Muscle layer of duodenum (tissue), 2 donors: Measurements from ENCODE around the gene CFAP73.
"Not testable (repeated sequence)": the region's sequence is repeated elsewhere in the genome, so short reads cannot be mapped to it uniquely, and the experiment has no call there.

Experiments
- H3K27ac ChIP-seq: one replicate; pipeline ENCODE4 v1.7.0; 2013; ENCODE audit warnings: mild to moderate bottlenecking, low read length
- H3K27me3 ChIP-seq: one replicate; pipeline ENCODE4 v1.7.0; 2013; ENCODE audit warnings: low read depth, mild to moderate bottlenecking, control low read depth, low read length
- H3K36me3 ChIP-seq, 2 donors: one replicate each; pipeline ENCODE4 v1.7.0; 2013; ENCODE audit warnings: low read length in 2 of 2, control low read depth in 1 of 2, mild to moderate bottlenecking in 1 of 2; ENCODE audit not compliant: insufficient read depth in 2 of 2, control insufficient read depth in 1 of 2
- H3K4me1 ChIP-seq, 2 donors: one replicate each; pipeline ENCODE4 v1.7.0; 2013; ENCODE audit warnings: low read length in 2 of 2, mild to moderate bottlenecking in 2 of 2, control low read depth in 1 of 2, moderate library complexity in 1 of 2; ENCODE audit not compliant: insufficient read depth in 2 of 2, control insufficient read depth in 1 of 2
- H3K4me3 ChIP-seq, 2 donors: one replicate each; pipeline ENCODE4 v1.7.0; 2013; ENCODE audit warnings: low read length in 2 of 2, low read depth in 1 of 2, mild to moderate bottlenecking in 1 of 2
- H3K9me3 ChIP-seq, 2 donors: one replicate each; pipeline ENCODE4 v1.7.0; 2013; ENCODE audit warnings: low read length in 2 of 2, control low read depth in 1 of 2, mild to moderate bottlenecking in 1 of 2; ENCODE audit not compliant: control insufficient read depth in 1 of 2
- donor health status: healthy.

Gene CFAP73

GRCh38 chr12:113135178-113136127 lies 14.1 kb upstream of the CFAP73 start, which contains the start of gene RASAL1:
Gene RASAL1 (minus strand): TSS chr12:113135761. CDS start chr12:113135462, 299 bp downstream.
- Histone ChIP-seq H3K27ac (no peak within 1 kb of the TSS), H3K9me3 (no peaks in the 10 kb centered on the region)

GRCh38 chr12:113136128-113136989 lies 13.2 kb upstream of the CFAP73 start:
- Histone ChIP-seq H3K36me3 (no peaks in the 10 kb centered on the region), H3K4me1 (peaks cover 0 to 3% of the 10 kb centered on the region in 2 donors), H3K4me3 (no peak overlapping the region), H3K27ac (no peak overlapping the region), H3K9me3 (no peaks in the 10 kb centered on the region), H3K27me3 (no peaks in the 10 kb centered on the region)

More at GRCh38 chr12:113135178-113136127, 14.1 kb upstream of the CFAP73 start, which contains the start of gene RASAL1:
- Histone ChIP-seq H3K36me3 (no peaks in the 10 kb centered on the region), H3K4me1 (peaks cover 0 to 3% of the 10 kb centered on the region in 2 donors), H3K27me3 (no peaks in the 10 kb centered on the region), H3K4me3 (no peak within 1 kb of the TSS)

DNA sequence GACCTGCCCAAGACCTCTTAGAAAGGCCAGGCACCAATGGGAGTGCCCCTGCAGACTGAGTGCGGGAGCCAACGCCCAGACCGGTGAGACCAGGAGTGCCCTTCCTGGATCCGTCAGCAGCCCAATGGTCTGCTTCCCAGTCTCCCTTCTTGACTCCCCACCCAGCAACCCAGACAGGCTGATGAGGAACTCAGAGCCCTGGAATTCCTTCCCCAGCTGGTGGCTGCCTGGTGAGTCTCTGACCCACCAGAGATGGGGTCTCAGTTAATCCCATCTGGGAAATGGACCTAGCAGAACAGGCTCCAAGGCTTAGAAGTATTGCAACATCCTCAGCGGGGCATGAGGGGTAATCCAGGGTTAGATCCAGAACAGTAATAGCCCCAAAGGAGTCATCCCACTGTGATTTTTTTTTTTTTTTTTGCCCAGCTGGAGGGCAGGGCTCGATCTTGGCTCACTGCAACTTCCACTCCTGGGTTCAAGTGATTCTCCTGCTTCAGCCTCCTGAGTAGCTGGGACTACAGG lies 12.5 kb upstream of the CFAP73 start:
- Histone ChIP-seq H3K27me3 (no peaks in the 10 kb centered on the region), H3K4me1 (peaks cover 0 to 3% of the 10 kb centered on the region in 2 donors), H3K9me3 (no peaks in the 10 kb centered on the region), H3K36me3 (no peaks in the 10 kb centered on the region), H3K4me3 (no peak overlapping the region), H3K27ac (no peak overlapping the region)

GRCh38 chr12:113137861-113138783 lies 11.4 kb upstream of the CFAP73 start:
- Histone ChIP-seq H3K27me3 (no peaks in the 10 kb centered on the region), H3K4me1 (peaks cover 0 to 3% of the 10 kb centered on the region in 2 donors), H3K4me3 (no peak overlapping the region), H3K9me3 (no peaks in the 10 kb centered on the region), H3K36me3 (no peaks in the 10 kb centered on the region), H3K27ac (no peak overlapping the region)

DNA sequence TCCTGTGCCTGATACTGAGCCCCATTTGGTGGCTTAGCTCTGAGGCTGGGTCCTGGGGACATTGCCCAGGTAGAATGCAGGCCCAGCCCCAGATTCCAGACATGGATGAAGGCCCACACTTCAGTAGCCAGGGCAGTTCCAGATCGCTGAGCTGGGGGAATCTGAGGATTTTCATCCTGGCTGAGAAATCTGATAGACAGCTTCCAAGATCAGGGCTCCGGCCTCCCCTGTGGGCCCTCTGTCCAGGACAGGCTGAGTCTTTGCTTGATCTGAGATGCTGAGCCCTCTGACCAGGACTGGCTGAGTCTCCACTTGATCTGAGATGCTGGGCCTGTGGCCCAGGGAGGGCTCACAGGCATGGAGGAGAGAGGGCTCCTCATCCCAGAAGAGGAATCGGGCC lies 10.7 kb upstream of the CFAP73 start:
- no peaks in the 10 kb centered on the region for H3K9me3 ChIP-seq
- no peaks in the 10 kb centered on the region for H3K27me3 ChIP-seq
- peaks cover 0 to 3% of the 10 kb centered on the region in 2 donors for H3K4me1 ChIP-seq
- no peaks in the 10 kb centered on the region for H3K36me3 ChIP-seq
- H3K27ac ChIP-seq, result no peak overlapping the region
- no peak overlapping the region for H3K4me3 ChIP-seq

DNA sequence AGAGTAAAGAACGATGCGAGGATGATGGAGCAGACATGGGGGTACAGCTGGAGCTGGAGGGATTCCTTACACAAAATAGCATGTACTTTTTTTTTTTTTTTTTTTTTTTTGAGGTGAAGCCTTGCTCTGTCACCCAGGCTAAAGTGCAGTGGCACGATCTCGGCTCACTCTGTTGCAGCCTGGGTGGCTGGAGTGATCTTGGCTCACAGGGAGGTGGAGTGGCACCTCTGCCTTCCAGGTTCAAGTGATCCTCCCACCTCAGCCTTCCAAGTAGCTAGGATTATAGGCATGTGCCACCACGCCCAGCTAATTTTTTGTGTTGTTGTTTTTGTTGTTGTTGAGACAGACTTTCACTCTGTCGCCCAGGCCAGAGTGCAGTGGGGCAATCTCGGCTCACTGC lies 8.8 kb upstream of the CFAP73 start:
- no peaks in the 10 kb centered on the region for H3K27me3 ChIP-seq
- no peaks in the 10 kb centered on the region for H3K36me3 ChIP-seq
- no peaks in the 10 kb centered on the region for H3K9me3 ChIP-seq
- no peak overlapping the region for H3K4me3 ChIP-seq
- H3K4me1 ChIP-seq, result no peaks in the 10 kb centered on the region
- no peak overlapping the region for H3K27ac ChIP-seq

DNA sequence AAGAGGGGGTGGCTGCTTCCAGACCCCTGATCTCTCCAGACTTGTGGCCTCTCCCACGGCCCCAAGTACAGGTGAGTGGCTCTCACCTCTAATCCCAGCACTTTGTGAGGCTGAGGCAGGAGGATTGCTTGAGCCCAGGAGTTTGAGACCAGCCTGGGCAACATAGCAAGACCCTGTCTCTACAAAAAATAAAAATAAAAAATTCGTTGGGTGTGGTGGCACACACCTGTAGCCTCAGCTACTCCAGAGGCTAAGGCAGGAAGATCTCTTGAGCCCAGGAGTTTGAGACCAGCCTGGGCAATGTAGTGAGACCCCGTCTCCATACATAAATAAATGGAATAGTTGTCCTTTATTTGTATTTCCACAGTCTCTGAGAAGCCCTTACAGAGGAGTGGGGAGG lies 7.8 kb upstream of the CFAP73 start:
- not testable (repeated sequence) for H3K4me3 ChIP-seq, H3K36me3 ChIP-seq, H3K27me3 ChIP-seq, H3K4me1 ChIP-seq, H3K9me3 ChIP-seq
- peak overlapping the region; percentile 51 for H3K27ac ChIP-seq

- no peaks in the 10 kb centered on the region for H3K36me3 ChIP-seq
- H3K4me3 ChIP-seq, result no peak overlapping the region
- no peaks in the 10 kb centered on the region for H3K4me1 ChIP-seq
- peak overlapping the region; percentile 51 for H3K27ac ChIP-seq
- H3K27me3 ChIP-seq, result no peaks in the 10 kb centered on the region
- peaks cover 0 to 2% of the 10 kb centered on the region in 2 donors for H3K9me3 ChIP-seq
Measured at GRCh38 chr12:113142173-113142885, 7.2 kb upstream of the CFAP73 start.

GRCh38 chr12:113142886-113143332 lies 6.6 kb upstream of the CFAP73 start:
- Histone ChIP-seq H3K4me1 (no peaks in the 10 kb centered on the region), H3K36me3 (no peaks in the 10 kb centered on the region), H3K9me3 (peaks cover 0 to 2% of the 10 kb centered on the region in 2 donors), H3K4me3 (no peak overlapping the region), H3K27me3 (no peaks in the 10 kb centered on the region), H3K27ac (no peak overlapping the region)

GRCh38 chr12:113143959-113144358 lies 5.6 kb upstream of the CFAP73 start:
- no peak overlapping the region for H3K27ac ChIP-seq

More at GRCh38 chr12:113143959-113144358, 5.6 kb upstream of the CFAP73 start:
- H3K27me3 ChIP-seq, result no peaks in the 10 kb centered on the region
- H3K36me3 ChIP-seq, result no peaks in the 10 kb centered on the region
- no peak overlapping the region for H3K4me3 ChIP-seq
- H3K4me1 ChIP-seq, result no peaks in the 10 kb centered on the region
- H3K9me3 ChIP-seq, result peaks cover 0 to 2% of the 10 kb centered on the region in 2 donors
